Stimulated activated CD4-positive, alpha-beta T cell treated with anti-CD3 and anti-CD28 coated beads, Interleukin-2, amount 100 ng/mL, for 4 hours (primary cell): ENCODE results near the gene ZNF736.
"Not testable (repeated sequence)": the region's sequence is repeated elsewhere in the genome, so short reads cannot be mapped to it uniquely, and the experiment has no call there.

ENCODE experiments used
- DNase-seq: peaks from one replicate; pipeline ENCODE4 v3.0.0-alpha.2; 2020; ENCODE audit warnings: low read depth

The ZNF736 gene

DNA sequence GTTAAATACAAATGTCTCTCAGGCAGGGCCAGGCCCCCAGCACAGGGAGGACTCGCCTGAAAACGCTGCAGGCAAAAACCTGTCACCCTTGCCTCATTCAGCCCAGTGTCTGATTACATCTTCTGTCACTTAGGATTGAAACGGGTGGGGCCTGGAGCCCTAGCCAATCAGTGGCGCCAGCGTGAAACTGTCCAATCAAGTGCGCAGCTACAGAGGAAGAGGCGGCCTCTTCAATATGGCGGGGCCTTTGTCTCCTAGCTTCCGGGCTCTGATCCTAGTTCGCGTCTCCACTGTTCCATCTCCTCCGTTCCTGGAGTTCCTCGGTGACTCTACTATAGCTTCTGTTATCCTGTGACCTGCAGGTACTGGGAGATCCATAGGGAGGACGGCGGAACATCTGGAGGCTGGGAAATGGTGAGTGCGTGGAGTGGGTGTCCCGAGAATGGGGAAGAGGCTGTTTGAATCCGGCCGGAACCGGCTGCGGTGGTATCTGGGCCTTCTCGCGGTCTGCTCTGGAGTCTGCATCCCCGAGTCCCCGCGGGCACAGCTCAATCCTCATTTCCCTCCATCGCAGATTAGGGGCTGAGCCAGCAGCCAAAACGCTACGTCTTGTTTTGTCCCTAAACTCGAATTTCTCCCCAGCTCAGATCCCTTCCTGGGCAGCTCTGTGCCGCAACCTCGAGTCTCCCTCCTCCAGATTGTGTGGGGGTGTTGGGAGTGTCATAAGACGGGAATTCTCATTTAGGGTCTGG lies at the start of gene ZNF736:
Gene ZNF736, plus strand, starts transcription at position 222 of the 752 bp plus-strand sequence. Its CDS starts 190 bp downstream, at position 412.
- DNase-seq = peak; percentile 77

DNA sequence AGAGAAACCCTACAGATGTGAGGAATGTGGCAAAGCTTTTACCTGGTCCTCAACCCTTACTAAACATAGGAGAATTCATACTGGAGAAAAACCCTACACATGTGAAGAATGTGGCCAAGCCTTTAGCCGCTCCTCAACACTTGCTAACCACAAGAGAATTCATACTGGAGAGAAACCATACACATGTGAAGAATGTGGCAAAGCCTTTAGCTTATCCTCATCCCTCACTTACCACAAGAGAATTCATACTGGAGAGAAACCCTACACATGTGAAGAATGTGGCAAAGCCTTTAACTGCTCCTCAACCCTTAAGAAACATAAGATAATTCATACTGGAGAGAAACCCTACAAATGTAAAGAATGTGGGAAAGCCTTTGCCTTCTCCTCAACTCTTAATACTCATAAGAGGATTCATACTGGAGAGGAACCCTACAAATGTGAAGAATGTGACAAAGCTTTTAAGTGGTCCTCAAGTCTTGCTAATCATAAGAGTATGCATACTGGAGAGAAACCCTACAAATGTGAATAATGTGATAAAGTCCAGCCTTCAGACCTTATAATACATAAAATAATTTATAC lies 47.3 kb upstream of the ZNF736 start:
- no peak for DNase-seq

DNA sequence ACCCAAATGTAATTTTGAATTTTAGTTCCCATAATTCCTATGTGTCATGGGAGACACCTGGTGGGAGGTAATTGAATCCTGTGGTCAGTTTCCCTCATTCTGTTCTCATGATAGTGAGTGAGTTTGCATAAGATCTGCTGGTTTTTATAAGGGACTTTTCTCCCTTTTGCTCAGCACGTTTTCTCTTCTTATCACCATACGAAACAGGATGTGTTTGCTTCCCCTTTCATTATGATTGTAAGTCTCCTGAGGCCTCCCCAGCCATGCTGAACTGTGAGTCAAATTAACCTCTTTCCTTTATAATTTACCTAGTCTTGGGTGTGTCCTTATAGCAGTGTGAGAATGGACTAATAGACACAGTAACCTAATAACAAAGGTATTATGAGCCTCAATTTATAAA lies 36.1 kb upstream of the ZNF736 start:
- no peak for DNase-seq

DNA sequence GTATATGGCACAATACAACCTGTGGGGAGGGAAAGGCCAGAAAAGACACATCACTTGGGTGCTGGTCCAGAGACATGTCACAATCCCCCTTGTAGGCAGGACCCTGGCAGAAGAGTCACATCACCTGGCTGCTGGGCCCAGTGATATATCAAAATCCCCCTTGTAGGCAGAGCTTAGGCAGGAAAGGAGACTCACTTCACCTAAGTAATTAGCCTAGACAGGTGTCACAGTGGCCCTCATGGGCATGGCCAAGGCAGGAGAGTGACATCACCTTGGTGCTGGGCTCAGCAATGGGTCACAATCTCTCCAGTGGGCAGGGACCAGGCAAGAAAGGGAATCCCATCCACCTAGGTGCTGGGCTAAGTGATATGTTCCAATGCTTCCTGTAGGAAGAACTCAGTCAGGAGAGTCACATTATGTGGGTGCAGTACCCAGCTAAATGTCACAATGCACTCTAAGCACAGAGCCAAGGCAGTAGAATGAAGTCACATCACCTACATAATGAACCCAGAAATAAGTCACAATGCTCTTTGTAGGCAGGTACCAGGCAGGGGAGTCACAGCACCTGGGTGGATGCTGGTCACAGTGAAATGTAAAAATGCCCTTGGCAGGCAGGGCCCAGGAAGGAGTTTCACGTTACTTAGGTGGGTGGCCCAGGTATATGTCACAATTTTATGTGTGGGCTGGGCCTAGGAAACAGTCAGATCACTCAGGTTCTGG lies 18.9 kb upstream of the ZNF736 start:
- no peak for DNase-seq

DNA sequence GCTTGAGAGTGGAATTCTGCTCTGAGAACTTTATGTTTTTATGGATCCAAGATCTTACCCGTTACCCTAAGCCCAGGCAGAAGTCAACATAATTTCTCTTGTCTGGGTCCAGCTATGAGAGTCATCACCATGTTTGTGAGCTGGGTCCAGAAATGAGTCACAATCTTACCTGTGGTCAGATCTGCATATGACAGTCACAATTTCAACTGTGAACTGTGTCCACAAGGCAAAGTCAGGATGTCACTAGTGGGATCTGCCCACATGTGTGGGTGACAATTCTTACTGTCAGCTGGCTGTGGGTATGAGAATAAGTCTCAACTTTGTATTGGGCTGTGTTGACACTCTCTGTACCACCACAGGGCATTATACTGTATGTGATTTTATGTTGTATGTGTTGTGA lies 16.3 kb upstream of the ZNF736 start:
- DNase-seq = not testable (repeated sequence)

DNA sequence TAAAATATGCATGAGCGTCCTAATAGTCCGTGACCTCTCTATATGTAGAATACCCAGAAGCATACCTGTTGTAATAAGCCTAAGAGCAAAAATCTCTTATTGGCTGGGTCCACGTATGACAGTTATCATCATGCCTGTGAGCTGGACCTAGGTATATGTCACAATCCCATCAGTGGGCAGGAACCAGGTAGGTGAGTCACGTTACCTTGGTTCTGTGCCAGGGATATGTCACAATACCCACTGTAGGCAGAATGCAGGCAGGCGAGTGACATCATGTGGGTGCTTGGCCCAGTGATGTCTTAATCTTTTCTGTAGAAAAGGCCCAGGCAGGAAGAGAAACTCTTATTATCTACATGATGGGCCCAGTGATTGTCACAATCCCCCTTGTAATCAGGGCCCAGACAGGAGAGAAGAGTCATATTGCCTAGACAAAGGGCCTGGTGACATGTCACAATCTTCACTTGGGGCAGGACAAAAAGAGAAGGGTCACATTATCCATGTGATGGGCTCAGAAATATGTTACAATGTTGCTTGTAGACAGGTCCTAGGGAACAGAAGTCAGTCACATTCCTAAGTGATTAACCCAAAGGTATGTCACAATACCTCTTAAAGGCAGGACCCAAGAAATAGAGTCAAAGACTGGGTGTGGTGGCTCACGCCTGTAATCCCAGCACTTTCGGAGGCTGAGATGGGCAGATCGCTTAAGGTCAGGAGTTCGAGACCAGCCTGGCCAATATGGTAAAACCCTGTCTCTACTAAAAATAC lies 12.9 kb upstream of the ZNF736 start:
- no peak for DNase-seq

DNA sequence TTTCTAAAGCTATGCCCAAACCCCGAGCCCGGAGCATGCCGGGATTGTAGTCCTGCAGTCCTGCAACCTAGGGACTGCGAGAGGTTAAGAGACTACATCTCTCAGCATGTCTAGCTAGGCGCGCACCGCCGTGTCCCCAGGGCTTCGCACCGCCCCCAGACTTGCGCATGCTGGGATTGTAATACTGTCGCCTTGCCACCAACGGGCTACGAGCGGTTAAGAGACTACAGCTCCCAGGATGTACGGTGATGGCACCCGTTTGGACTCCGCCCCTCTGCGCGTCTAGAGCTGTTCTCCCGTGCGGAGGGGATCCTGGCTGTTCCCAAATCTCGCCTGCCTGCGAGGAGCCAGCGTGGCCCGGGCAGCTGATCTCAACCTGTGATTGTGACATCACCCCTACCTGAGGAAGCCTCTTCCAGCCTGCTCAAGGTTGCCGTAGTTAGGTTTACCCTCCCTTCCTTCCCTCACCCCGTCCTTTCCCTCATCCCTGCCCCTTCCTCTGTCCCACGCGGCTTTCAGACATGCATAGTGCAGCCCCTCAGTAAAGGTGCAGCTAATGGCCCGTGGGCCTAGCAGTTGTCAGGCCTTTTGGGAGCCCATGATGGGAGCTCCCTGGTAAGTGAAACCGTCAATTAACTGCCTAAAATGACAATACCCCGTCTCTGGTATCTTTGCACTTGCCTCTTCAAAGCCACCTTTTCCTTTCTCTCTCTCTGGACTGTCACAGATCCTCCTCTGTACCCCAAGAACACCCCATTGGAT lies 6.3 kb upstream of the ZNF736 start:
- peak; percentile 92 for DNase-seq

DNA sequence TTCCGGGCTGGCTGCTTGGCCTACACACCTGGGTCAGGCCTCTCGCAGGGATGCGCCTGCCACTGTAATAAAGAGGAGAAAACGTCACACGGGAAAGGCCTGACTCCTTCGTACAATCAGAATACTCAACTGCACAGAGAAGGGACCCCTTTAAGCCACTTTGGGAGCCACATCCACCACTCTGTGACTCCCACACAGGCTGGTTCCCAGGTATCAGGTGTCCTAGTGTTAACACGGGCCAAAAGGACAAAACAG lies 5.8 kb upstream of the ZNF736 start:
- DNase-seq = no peak

DNA sequence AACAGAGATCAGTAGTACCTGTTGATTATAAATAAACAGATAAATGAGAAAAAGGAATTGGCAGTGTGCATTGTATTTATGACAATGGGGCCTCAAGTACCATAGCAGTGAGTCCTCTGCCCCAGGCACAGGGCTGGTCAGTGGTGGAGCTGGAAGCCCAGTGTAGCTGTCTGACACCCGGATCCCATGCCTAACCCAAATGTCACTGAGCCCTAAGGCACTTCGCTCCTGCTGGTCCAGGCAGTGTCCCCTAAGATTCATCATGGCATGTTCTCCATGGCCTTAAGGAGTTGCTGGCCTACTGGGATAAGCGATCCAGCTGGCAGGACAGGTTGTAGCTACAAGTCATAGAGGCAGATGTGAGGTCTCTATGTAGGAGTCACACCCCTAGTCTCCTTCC lies 3.3 kb upstream of the ZNF736 start:
- DNase-seq = no peak

DNA sequence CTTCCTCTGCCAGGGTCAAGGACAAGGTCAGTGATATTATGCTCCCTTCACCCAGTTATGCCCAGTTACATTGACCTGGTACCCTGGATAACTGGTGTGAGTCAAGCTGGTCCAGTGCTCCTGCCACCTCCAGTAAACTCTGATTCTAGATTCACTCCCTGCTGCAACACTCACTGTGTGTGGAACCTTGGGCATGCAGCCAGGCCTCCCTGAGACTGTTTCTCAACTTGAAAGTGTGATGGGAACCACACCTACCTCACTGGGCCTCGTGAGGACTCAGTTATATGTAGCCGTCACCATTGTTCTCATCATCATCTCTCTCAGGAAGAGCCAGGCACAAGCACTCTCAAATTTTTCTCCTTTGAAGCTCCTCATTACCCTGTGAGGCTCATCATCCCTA lies 935 bp upstream of the ZNF736 start:
- DNase-seq = no peak

DNA sequence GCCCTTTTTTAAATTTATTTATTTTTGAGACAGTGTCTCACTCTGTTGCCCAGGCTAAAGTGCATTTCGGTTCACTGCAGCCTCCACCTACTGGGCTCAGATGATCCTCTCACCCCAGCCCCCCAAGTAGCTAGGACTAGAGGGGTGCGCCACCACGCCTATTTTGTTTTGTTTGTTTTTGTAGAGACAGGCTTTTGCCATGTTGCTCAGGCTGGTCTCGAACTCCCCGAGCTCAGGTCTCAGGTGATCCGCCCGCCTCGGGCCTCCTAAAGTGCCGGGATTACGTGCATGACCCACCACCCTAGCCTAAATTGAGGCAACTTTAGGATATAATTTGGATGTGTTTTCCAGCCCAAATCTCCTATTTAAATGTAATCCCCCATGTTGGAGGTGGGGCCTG lies 805 bp downstream of the ZNF736 start:
- DNase-seq = no peak

DNA sequence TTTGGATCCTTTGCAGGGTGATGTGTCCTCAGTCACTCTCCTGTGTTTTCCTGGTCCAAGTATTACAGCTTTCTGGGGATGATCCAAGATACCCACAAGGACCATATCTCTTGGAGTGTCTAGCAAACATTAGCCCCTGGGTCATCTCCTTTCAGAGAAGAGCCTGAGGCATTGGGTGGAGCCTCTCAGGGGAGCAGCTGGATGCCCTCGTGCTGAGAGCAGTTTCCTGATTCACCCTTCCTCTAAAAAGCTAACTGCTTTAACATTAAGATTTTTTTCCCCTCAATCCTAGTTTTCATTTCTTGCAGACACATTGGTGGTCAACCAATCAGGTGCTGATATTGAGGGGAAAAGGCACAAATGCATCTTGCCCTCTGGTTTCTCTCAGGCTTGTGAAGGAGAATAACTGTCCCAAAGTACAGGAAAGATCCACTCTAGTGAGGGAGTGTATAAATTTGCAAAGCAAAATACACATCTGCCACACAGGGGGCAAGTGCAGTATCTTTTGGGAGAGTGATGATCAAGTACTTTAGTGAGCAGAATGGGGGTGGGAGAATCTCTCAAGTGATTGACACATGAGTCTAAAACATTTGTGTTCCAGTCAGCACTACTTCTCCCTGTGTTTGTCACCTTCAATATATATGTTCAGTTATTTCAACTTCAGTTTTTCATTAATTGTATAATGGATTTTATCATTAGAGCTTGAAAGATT lies 2.4 kb downstream of the ZNF736 start:
- DNase-seq = not testable (repeated sequence)

DNA sequence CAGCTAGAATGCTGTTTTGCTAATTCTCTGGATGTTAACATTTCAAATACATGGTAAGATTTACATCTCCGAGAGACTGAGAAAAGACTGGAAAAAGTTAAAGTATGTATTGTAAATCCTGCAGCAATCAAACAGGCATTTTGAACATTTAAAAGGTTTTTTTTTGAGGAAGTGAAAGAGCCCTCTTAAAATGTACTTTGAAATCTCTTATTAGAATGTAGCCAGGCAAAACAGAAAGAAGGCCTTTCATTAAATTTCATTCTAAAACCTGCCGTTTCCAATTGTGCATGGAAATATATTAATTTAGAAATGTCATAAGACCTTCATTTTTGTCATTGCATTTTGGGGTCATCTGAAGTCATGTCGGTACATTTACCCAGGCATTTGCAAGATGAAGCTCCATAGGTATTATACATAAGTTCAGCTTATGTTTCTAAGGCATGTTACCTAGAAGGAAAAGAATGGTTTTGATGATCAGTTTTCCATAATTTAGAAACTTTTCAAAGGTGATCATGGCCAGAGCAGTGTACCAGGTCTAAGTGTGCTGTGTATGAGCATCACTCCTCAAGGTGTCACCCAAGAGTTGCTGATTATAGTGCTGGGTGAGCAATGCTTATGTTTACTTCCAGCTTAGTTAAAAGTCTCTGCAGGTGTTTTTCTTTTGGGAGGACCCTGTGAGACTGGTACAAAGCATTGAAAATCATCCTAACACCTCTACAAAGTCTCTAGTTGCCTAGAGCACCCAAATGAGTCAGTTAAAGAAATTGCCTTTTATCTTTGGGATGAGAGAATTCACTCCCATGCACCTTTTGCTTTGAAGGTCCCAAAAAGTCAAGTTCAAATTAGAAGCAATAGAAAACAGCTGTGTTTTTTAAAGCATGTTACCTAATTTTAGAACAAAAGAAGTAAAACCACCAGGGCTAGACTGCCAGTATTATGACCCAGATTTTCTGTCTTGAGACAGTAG lies 7.1 kb downstream of the ZNF736 start:
- DNase-seq = no peak

DNA sequence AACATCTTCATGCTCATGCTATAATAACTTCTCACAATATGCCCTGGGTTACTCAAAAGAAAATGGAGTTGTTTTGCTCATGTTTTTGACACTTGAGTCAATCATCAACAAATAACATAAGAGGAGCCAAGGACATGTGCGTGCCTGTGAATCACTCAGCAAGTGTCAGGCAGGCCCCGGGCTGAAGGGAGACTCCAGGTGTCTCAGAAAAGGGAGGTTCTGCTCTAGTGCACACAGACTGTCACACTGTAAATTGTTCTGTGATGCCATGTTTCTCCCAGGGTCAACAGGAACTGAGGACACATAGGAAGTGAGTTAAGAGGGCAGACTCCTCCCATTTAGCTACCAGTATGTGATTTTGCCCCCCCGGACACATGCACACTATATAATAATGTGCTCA lies 10.4 kb downstream of the ZNF736 start:
- DNase-seq = not testable (repeated sequence)

DNA sequence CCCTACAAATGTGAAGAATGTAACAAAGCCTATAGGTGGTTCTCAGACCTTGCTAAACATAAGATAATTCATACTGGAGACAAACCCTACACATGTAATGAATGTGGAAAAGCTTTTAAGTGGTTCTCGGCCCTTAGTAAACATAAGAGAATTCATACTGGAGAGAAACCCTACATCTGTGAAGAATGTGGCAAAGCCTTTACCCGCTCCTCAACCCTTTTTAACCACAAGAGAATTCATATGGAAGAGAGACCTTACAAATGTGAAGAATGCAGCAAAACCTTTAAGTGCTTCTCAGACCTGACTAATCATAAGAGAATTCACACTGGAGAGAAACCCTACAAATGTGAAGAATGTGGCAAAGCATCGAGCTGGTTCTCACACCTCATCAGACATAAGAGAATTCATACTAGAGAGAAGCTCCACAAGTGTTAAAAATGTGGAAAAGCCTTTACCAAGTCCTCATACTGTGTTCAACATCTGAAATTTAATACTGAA lies 35.0 kb downstream of the ZNF736 start:
- DNase-seq = not testable (repeated sequence)

DNA sequence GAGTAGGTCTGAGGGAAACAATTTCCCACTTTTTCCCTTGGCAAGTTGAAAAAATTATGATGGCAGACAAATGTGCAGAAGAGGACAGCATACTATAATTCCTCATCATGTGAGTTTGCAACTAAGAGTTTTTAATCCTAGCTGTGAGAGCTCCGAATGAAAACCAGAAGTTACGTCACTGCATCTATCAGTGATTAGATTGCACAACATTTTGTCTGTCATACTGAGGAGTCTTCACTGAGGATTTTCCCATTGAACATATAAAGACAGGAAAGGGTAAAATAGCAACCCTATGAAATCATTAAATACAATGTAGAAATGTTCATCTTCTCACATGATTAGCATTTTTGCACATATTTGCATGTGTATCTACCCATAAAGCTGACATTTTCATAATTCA lies 45.8 kb downstream of the ZNF736 start:
- DNase-seq = no peak

DNA sequence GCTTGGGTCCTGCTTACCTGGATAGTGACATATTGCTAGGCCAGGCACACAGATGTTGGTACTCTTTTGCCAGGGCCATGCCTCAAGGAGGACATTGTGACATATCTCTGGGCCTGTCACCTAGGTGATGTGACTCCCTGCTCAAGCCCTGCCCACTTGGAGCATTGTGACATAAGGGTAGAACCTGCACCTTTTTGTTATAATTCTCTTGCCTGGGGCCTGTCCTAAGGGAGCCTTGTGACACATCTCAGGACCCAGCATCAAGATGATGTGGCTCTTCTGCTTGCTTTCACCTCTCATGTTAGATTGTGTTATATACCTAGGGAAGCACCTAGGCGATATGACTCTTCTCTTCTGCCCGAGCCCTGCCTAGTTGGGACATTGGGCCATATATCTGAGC lies 57.4 kb downstream of the ZNF736 start:
- no peak for DNase-seq

DNA sequence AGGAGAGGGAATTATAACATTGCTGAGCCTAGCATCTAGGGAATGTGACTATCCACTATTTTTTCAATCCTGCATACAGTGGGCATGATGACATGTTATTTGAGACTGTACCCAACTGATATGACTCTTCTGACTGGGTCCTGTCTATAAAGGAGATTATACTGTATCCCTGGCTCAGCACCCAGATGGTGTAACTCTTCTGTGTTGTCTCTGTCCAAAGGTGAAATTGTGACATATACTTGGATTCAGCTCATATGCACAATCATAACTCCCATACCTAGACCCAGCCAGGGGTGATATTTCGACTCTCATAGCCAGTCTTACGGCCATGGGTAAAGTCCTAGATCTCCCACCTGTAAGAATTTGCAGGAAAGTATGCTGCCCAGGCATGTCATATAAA lies 59.3 kb downstream of the ZNF736 start:
- no peak for DNase-seq

DNA sequence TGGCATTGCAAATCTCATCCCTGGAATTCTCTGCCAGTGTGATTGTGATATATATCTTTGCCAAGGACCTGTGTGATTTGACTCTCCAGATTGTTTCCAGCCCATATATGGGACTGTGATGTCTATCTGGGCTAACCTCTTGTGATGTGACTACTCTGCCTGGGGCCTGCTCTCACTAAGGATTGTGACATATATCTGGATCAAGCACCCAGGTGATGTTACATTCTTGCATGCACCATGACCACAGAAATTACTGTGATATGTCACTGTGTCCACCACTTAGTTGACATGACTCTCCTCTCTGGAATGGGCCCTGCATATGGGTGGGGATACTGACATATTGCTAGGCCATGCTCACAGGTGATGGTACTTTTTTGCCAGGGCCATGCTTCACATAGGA lies 86.6 kb downstream of the ZNF736 start:
- DNase-seq = no peak
